Measurements from ENCODE around the gene SIL1. TPM values are rescaled to one million over a fixed set of nuclear protein-coding genes. Genes with fewer than 3 reads are reported as not detected.

The SIL1 gene
- total and polyA plus RNA-seq, 9 of the 15 experiments (the other 6 are each of a cell fraction or from before 2014, with no cell fraction given), result 1.3 to 30.5 (median 18.1) TPM

DNA sequence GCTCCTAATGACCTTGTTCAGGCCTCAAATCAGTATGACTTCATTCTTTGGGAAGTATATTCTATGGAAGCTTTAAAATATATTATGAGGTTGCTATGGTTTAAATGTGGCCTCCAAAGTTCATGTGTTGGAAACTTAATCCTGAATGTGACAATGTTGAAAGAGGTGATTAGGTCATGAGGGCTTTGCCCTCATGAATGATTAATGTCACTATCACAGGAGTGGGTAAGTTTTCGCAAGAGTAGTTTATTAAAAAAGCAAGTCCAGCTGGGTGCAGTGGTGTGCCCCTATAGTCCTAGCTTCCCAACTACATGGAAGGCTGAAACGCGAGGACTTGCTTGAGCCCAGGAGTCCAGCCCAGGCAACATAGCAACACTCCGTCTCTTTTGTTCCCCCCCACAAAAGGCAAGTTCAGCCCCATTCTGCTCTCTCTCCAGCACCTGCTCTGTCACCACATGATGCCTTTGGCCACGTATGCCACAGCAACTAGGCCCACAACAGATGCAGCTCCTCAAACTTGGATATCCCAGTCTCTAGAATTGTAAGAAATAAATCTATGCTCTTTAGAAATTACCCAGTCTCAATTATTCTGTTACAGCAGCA lies 105.3 kb downstream of the SIL1 start:
- ChIA-PET CTCF (ENCODE audit: low intra/inter-chr PET ratio) (no interaction called here), POLR2A (no interaction called here)
- Histone ChIP-seq H3K9ac (ENCODE audit: insufficient read depth in 1 of 2, low read depth in 2 of 2, low read length in 2 of 2) (no peak overlapping the region), H3K36me3 (ENCODE audit: control insufficient read depth, insufficient read depth, low read length) (no peaks in the 10 kb centered on the region), H3K9me3 (replicated peaks; ENCODE audit: control insufficient read depth, insufficient read depth, low read depth, low read length) (no peaks in the 10 kb centered on the region), H3K4me3 (no peak overlapping the region), H3K4me1 (replicated peaks in 1 of 2; ENCODE audit: control insufficient read depth in 2 of 2, insufficient read depth in 2 of 2, low read length in 2 of 2) (no peaks in the 10 kb centered on the region), H3K27me3 (ENCODE audit: control insufficient read depth in 2 of 2, insufficient read depth in 2 of 2, low read length in 2 of 2) (no peaks in the 10 kb centered on the region), H3K9me1 (ENCODE audit: control insufficient read depth, insufficient read depth, low read length) (peaks cover 3% of the 10 kb centered on the region), H3K79me2 (ENCODE audit: control insufficient read depth, insufficient read depth, low read length) (no peaks in the 10 kb centered on the region), H3K4me2 (ENCODE audit: insufficient read depth, low read length) (no peak overlapping the region), H4K20me1 (replicated peaks; ENCODE audit: control insufficient read depth, insufficient read depth, low read length) (no peaks in the 10 kb centered on the region), H2AFZ (ENCODE audit: low read depth, low read length) (no peak overlapping the region), H3K27ac (ENCODE audit: extremely low read depth, low read depth, low read length) (no peak overlapping the region)
- BruUV-seq (replicated peaks), result no TSS peak
- no peak for TF ChIP-seq ZNF79 (CRISPR knock-in tag; IDR thresholded peaks at IDR 0.05; ENCODE audit: low read depth)
- ATAC-seq (no peak), FAIRE-seq (no peak), DNase-seq (ENCODE audit: extremely low read depth in 1 of 4, low spot score in 3 of 4) (no peak)
- intact Hi-C loops (cut with micrococcal nuclease) (no loop called here), in situ Hi-C loops (cut with MboI) (no loop called here)
- 55% methylated on average over 5 of the region's 5 CpGs for WGBS (ENCODE audit: insufficient coverage, low coverage, missing lambda C conversion rate)

DNA sequence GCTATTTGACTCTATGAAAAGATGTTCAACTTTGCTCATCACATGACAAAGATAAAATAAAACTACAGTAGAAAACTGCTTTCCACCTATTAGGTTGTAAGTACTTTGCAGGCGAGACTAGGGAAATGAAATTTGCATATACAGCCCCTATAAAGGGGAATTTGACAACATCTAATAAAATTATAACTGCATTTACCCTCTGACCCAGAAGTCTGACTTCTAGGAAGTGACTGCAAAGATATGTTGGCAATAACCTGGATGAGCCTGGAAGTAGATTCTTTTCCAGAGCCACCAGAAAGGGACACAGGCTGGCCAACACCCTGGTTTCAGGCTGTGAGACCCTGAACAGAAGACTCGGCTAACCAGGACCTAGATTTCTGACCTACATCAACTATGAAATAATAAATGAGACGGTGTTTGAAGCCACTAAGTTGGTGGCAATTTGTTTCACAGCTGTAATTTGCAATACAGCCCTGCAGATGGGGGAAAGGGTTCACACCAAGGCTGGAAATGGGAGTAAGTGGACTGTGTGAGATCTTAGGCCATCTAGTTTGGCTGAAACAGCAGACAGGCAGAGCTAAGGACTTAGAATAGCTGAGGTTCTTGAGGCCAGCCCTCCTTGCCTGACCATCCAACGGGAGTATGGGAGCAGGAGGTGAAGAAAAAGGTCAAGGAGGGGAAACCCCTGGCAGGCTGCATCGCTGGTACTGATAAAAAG lies 106.6 kb downstream of the SIL1 start:
- Histone ChIP-seq H2AFZ (ENCODE audit: low read depth, low read length) (no peak overlapping the region), H3K9ac (ENCODE audit: insufficient read depth in 1 of 2, low read depth in 2 of 2, low read length in 2 of 2) (no peak overlapping the region), H3K4me2 (ENCODE audit: insufficient read depth, low read length) (no peak overlapping the region), H3K79me2 (ENCODE audit: control insufficient read depth, insufficient read depth, low read length) (no peaks in the 10 kb centered on the region), H3K27ac (ENCODE audit: extremely low read depth, low read depth, low read length) (no peak overlapping the region), H3K9me3 (replicated peaks; ENCODE audit: control insufficient read depth, insufficient read depth, low read depth, low read length) (no peaks in the 10 kb centered on the region), H3K4me1 (replicated peaks in 1 of 2; ENCODE audit: control insufficient read depth in 2 of 2, insufficient read depth in 2 of 2, low read length in 2 of 2) (no peaks in the 10 kb centered on the region), H3K9me1 (ENCODE audit: control insufficient read depth, insufficient read depth, low read length) (peaks cover 3% of the 10 kb centered on the region), H4K20me1 (replicated peaks; ENCODE audit: control insufficient read depth, insufficient read depth, low read length) (no peaks in the 10 kb centered on the region), H3K4me3 (no peak overlapping the region), H3K27me3 (ENCODE audit: control insufficient read depth in 2 of 2, insufficient read depth in 2 of 2, low read length in 2 of 2) (no peaks in the 10 kb centered on the region), H3K36me3 (ENCODE audit: control insufficient read depth, insufficient read depth, low read length) (no peaks in the 10 kb centered on the region)
- POLR2A ChIA-PET, result no interaction called here
- DNase-seq (ENCODE audit: extremely low read depth in 1 of 4, low spot score in 3 of 4) (peak in 1 of 4 experiments; percentile 28), FAIRE-seq (no peak), ATAC-seq (peak; percentile 75)
- 22% methylated on average over 5 of the region's 5 CpGs for WGBS (ENCODE audit: insufficient coverage, low coverage, missing lambda C conversion rate)
- intact Hi-C loops (cut with micrococcal nuclease) (loop anchor here (2.0 kb wide), 1 partner anchor 171 kb away; no protein-coding TSS in a partner anchor), in situ Hi-C loops (cut with MboI) (no loop called here)
- no TSS peak for BruUV-seq (replicated peaks)
- CTCF ChIA-PET (ENCODE audit: low intra/inter-chr PET ratio), result interaction anchor here (0.6 to 1.7 kb wide), 4 partner anchors 107 to 884 kb away, joined by 3 to 5 read pairs (median 3); partner anchors contain the start of gene SIL1
- peak; percentile 26 to 49; a peak in 2 of 4 replicates for TF ChIP-seq RAD21 (CRISPR knock-in tag; conservative IDR thresholded peaks at IDR 0.05 in 1 of 2, IDR thresholded peaks at IDR 0.05 in 1 of 2)
- TF ChIP-seq, protein P1, sequence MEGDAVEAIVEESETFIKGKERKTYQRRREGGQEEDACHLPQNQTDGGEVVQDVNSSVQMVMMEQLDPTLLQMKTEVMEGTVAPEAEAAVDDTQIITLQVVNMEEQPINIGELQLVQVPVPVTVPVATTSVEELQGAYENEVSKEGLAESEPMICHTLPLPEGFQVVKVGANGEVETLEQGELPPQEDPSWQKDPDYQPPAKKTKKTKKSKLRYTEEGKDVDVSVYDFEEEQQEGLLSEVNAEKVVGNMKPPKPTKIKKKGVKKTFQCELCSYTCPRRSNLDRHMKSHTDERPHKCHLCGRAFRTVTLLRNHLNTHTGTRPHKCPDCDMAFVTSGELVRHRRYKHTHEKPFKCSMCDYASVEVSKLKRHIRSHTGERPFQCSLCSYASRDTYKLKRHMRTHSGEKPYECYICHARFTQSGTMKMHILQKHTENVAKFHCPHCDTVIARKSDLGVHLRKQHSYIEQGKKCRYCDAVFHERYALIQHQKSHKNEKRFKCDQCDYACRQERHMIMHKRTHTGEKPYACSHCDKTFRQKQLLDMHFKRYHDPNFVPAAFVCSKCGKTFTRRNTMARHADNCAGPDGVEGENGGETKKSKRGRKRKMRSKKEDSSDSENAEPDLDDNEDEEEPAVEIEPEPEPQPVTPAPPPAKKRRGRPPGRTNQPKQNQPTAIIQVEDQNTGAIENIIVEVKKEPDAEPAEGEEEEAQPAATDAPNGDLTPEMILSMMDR (IDR thresholded peaks at IDR 0.05 in 2 of 3, conservative IDR thresholded peaks at IDR 0.05 in 1 of 3; ENCODE audit: insufficient read depth in 2 of 3, low read depth in 1 of 3, low read length in 3 of 3), result peak; percentile 23 to 46 (median 26); a peak in 3 of 6 replicates
